ENCODE data around the gene DENND4A. TPM values are rescaled to one million over a fixed set of nuclear protein-coding genes. Genes with fewer than 3 reads are reported as not detected.
A peak's percentile ranks its signal among the peaks of the same experiment; 100 is the strongest.

Gene DENND4A
- total and polyA plus RNA-seq, 9 of the 15 experiments (the other 6 are each of a cell fraction or from before 2014, with no cell fraction given), result 6.8 to 32.3 (median 19.9) TPM

DNA sequence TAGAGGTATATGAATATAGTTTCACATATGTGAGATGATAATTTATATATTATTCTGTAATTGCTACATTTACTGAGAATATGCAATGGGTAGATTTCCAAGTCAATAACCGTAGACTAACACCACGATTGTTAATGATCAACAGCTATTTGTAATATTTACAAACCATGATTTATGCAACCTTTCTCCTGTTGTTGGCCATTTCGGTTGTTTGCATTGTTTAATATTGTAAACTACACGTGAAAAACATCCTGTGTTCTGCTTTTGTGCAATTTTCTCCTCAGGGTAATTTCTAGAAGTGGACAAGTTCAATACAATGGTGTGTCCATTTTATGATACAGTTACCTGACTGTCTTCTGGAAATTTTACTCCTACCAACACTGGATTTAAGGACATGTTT lies 47.9 kb upstream of the DENND4A start (continued):
- TF ChIP-seq, protein P1, sequence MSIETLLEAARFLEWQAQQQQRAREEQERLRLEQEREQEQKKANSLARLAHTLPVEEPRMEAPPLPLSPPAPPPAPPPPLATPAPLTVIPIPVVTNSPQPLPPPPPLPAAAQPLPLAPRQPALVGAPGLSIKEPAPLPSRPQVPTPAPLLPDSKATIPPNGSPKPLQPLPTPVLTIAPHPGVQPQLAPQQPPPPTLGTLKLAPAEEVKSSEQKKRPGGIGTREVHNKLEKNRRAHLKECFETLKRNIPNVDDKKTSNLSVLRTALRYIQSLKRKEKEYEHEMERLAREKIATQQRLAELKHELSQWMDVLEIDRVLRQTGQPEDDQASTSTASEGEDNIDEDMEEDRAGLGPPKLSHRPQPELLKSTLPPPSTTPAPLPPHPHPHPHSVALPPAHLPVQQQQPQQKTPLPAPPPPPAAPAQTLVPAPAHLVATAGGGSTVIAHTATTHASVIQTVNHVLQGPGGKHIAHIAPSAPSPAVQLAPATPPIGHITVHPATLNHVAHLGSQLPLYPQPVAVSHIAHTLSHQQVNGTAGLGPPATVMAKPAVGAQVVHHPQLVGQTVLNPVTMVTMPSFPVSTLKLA (conservative IDR thresholded peaks at IDR 0.05), result 0 out of 4 replicates have a peak, but pooled peaks of 1 of the 2 experiments have one; percentile 20
- TF ChIP-seq, protein P2, sequence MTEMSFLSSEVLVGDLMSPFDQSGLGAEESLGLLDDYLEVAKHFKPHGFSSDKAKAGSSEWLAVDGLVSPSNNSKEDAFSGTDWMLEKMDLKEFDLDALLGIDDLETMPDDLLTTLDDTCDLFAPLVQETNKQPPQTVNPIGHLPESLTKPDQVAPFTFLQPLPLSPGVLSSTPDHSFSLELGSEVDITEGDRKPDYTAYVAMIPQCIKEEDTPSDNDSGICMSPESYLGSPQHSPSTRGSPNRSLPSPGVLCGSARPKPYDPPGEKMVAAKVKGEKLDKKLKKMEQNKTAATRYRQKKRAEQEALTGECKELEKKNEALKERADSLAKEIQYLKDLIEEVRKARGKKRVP (CRISPR knock-in tag; IDR thresholded peaks at IDR 0.05), result no peak
- no peak for TF ChIP-seq HDGF (IDR thresholded peaks at IDR 0.05)

DNA sequence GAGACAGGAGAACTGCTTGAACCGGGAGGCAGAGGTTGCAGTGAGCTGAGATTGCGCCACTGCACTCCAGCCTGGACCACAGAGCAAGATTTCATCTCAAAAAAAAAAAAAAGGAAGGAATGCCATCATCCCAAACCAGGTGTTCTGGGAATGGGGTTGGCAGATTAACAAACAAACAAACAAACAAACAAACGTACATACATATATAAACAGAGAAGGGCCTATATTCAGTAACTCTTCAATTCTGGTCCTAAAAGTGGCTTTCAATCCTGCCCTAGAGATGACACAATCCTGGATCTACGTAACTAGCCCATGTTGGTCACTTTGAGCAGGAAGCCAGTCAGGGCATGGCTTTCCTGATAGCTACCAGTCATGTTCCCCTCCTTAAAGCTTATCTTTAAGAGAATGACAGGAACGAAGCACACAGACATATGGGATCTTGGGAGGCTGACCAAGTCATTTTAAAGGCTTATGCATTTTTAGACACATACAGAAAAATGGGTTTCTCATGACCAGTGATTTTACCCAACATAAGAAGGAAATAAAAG lies 47.3 kb upstream of the DENND4A start:
- H2AFZ ChIP-seq (ENCODE audit: low read depth, low read length), result peak overlapping the region; percentile 46
- no peaks in the 10 kb centered on the region for H4K20me1 ChIP-seq (replicated peaks; ENCODE audit: control insufficient read depth, insufficient read depth, low read length)
- POLR2A ChIA-PET, result interaction anchor here (0.7 to 1.1 kb wide), 2 partner anchors 17 to 1566 kb away, joined by 3 read pairs; no protein-coding TSS in a partner anchor
- no peaks in the 10 kb centered on the region for H3K36me3 ChIP-seq (ENCODE audit: control insufficient read depth, insufficient read depth, low read length)
- DNase-seq (ENCODE audit: extremely low read depth in 1 of 4, low spot score in 3 of 4) (peak; percentile 45 to 88 (median 58)), ATAC-seq (peak; percentile 52), FAIRE-seq (peak; percentile 91)
- no TSS peak for BruUV-seq (replicated peaks)
- H3K27ac ChIP-seq (ENCODE audit: extremely low read depth, low read depth, low read length), result peak overlapping the region; percentile 46
- intact Hi-C loops (cut with micrococcal nuclease), result loop anchor here (5.0 kb wide), 1 partner anchor 202 kb away; no protein-coding TSS in a partner anchor
- no peaks in the 10 kb centered on the region for H3K79me2 ChIP-seq (ENCODE audit: control insufficient read depth, insufficient read depth, low read length)
- H3K4me3 ChIP-seq, result no peak overlapping the region
- in situ Hi-C loops (cut with MboI), result no loop called here
- H3K27me3 ChIP-seq (ENCODE audit: control insufficient read depth in 2 of 2, insufficient read depth in 2 of 2, low read length in 2 of 2), result no peaks in the 10 kb centered on the region
- 14% methylated on average over 4 of the region's 5 CpGs for WGBS (ENCODE audit: insufficient coverage, low coverage, missing lambda C conversion rate)
- peak overlapping the region; percentile 43; the same call in 1 of the 2 replicates for H3K4me2 ChIP-seq (ENCODE audit: insufficient read depth, low read length)
- CTCF ChIA-PET (ENCODE audit: low intra/inter-chr PET ratio), result no interaction called here
- no peaks in the 10 kb centered on the region for H3K9me3 ChIP-seq (replicated peaks; ENCODE audit: control insufficient read depth, insufficient read depth, low read depth, low read length)
- H3K4me1 ChIP-seq (replicated peaks in 1 of 2; ENCODE audit: control insufficient read depth in 2 of 2, insufficient read depth in 2 of 2, low read length in 2 of 2), result peaks cover 19 to 46% of the 10 kb centered on the region in 2 experiments
- no peaks in the 10 kb centered on the region for H3K9me1 ChIP-seq (ENCODE audit: control insufficient read depth, insufficient read depth, low read length)
- H3K9ac ChIP-seq (ENCODE audit: insufficient read depth in 1 of 2, low read depth in 2 of 2, low read length in 2 of 2), result no peak overlapping the region
- TF ChIP-seq SIN3A (IDR thresholded peaks at IDR 0.05; ENCODE audit: borderline replicate concordance in 2 of 2, control insufficient read depth in 1 of 2, low read depth in 2 of 2, low read length in 2 of 2) (no peak), JUND (IDR thresholded peaks at IDR 0.05; ENCODE audit: borderline replicate concordance, low read depth, low read length) (peak; percentile 73), JUND (tag; IDR thresholded peaks at IDR 0.05; ENCODE audit: borderline replicate concordance, low read depth, low read length) (peak; percentile 48; the same call in 1 of the 3 replicates), PCBP1 (IDR thresholded peaks at IDR 0.05; ENCODE audit: low read depth, low read length, poor library complexity, severe bottlenecking) (no peak), SMARCA5 (IDR thresholded peaks at IDR 0.05) (peak; percentile 46; the same call in 1 of the 2 replicates), HIVEP1 (CRISPR knock-in tag; IDR thresholded peaks at IDR 0.05) (no peak), PTTG1 (tag; IDR thresholded peaks at IDR 0.05; ENCODE audit: low read depth) (no peak), PHF20 (IDR thresholded peaks at IDR 0.05; ENCODE audit: partially characterized antibody) (no peak), ZNF668 (CRISPR knock-in tag; IDR thresholded peaks at IDR 0.05) (no peak)
- TF ChIP-seq, protein P3, sequence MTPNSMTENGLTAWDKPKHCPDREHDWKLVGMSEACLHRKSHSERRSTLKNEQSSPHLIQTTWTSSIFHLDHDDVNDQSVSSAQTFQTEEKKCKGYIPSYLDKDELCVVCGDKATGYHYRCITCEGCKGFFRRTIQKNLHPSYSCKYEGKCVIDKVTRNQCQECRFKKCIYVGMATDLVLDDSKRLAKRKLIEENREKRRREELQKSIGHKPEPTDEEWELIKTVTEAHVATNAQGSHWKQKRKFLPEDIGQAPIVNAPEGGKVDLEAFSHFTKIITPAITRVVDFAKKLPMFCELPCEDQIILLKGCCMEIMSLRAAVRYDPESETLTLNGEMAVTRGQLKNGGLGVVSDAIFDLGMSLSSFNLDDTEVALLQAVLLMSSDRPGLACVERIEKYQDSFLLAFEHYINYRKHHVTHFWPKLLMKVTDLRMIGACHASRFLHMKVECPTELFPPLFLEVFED (CRISPR knock-in tag; conservative IDR thresholded peaks at IDR 0.05), result no peak
- TF ChIP-seq, protein P4, sequence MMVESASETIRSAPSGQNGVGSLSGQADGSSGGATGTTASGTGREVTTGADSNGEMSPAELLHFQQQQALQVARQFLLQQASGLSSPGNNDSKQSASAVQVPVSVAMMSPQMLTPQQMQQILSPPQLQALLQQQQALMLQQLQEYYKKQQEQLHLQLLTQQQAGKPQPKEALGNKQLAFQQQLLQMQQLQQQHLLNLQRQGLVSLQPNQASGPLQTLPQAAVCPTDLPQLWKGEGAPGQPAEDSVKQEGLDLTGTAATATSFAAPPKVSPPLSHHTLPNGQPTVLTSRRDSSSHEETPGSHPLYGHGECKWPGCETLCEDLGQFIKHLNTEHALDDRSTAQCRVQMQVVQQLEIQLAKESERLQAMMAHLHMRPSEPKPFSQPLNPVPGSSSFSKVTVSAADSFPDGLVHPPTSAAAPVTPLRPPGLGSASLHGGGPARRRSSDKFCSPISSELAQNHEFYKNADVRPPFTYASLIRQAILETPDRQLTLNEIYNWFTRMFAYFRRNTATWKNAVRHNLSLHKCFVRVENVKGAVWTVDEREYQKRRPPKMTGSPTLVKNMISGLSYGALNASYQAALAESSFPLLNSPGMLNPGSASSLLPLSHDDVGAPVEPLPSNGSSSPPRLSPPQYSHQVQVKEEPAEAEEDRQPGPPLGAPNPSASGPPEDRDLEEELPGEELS (CRISPR knock-in tag; IDR thresholded peaks at IDR 0.05; ENCODE audit: borderline replicate concordance), result no peak
